Spinal cord (tissue), 10 donors: ENCODE measurements around the gene FIGNL2. TPM values are rescaled to one million over a fixed set of nuclear protein-coding genes. Genes with fewer than 3 reads are reported as not detected.

ENCODE experiments used
- DNase-seq, 6 donors: peaks; one replicate each; pipeline versions ENCODE4 v3.0.0 to v3.0.0-alpha.2; 2013 to 2015; ENCODE audit warnings: low spot score in 6 of 6, low read depth in 4 of 6
- H3K27ac ChIP-seq: one replicate; pipeline ENCODE4 v1.5.1; 2013; ENCODE audit warnings: low read depth, low read length, control low read depth
- H3K27me3 ChIP-seq: one replicate; pipeline ENCODE4 v1.6.1; 2013; ENCODE audit warnings: low read length; ENCODE audit not compliant: control insufficient read depth, insufficient read depth
- H3K36me3 ChIP-seq: one replicate; pipeline ENCODE4 v1.6.1; 2013; ENCODE audit warnings: low read length; ENCODE audit not compliant: control insufficient read depth, insufficient read depth
- H3K4me1 ChIP-seq: one replicate; pipeline ENCODE4 v1.6.1; 2013; ENCODE audit warnings: low read length; ENCODE audit not compliant: control insufficient read depth, insufficient read depth
- H3K4me3 ChIP-seq: one replicate; pipeline ENCODE4 v1.5.1; 2013; ENCODE audit warnings: low read depth, low read length, control low read depth
- H3K9me3 ChIP-seq: one replicate; pipeline ENCODE4 v1.6.1; 2013; ENCODE audit warnings: low read length; ENCODE audit not compliant: control insufficient read depth, insufficient read depth
- WGBS: methylation state at CpG from one replicate; pipeline ENCODE4 v1.1.5; 2013; ENCODE audit warnings: missing lambda C conversion rate; ENCODE audit not compliant: insufficient coverage; 5-methylcytosine and 5-hydroxymethylcytosine counted together
- long read RNA-seq, 4 donors: transcript quantifications; one replicate each; lab custom pipeline, GENCODE V29; 2026
- polyA plus RNA-seq, 2 donors: library from polyadenylated mRNA; unstranded; fragments of 120-200 nt; gene quantifications; one replicate each; pipeline ENCODE4 v1.2.1, GENCODE V29; 2013; ENCODE audit not compliant: insufficient read length in 2 of 2
- total RNA-seq, 2 donors: library from RNA; depleted of rRNA in 1 of 2; stranded (reverse); fragments of 120-200 nt in 1 of 2; fragments of >200 nt in 1 of 2; gene quantifications; one replicate each; pipeline versions ENCODE4 v1.2.3 to v1.2.4, GENCODE V29; 2013 to 2014
- donor health status: healthy.

The FIGNL2 gene
- total RNA-seq (1 to 10 TPM in 1 of 2 donors, under 1 TPM in 1; 0.40 to 1.3 TPM), polyA plus RNA-seq (1 to 10 TPM; 2.2 to 2.4 TPM)
- long read RNA-seq, donor 1 = 0 reads
- long read RNA-seq, donor 2 = 0 reads
- long read RNA-seq, donor 3 = 0 reads
- long read RNA-seq, donor 4, full-length matches to known transcripts = 1 of 1 reads
- long read RNA-seq, donor 4, partial matches to known transcripts = 0 of 1 reads
- long read RNA-seq, donor 4, other reads (novel, unspliced or antisense) = 0 of 1 reads

- peaks cover 44% of the 10 kb centered on the region for H3K4me1 ChIP-seq
- under 1% methylated on average over 42 of the region's 51 CpGs for WGBS
- H3K36me3 ChIP-seq = peaks cover 4% of the 10 kb centered on the region
- H3K4me3 ChIP-seq = peak within 1 kb of the TSS; percentile 72
- no peak for DNase-seq
- no peaks in the 10 kb centered on the region for H3K9me3 ChIP-seq
- peaks cover 3% of the 10 kb centered on the region for H3K27me3 ChIP-seq
- H3K27ac ChIP-seq = peak within 1 kb of the TSS; percentile 69
Measured at GRCh38 chr12:51848326-51848727, at the start of gene FIGNL2. Gene FIGNL2, minus strand, starts transcription at chr12:51848718. Its CDS starts 26,305 bp downstream, at chr12:51822413.

GRCh38 chr12:51897181-51897580, 48.7 kb upstream of the FIGNL2 start:
- 49% methylated on average over 6 of the region's 8 CpGs for WGBS

GRCh38 chr12:51896236-51896635, 47.7 kb upstream of the FIGNL2 start:
- no peaks in the 10 kb centered on the region for H3K9me3 ChIP-seq
- no peak overlapping the region for H3K27ac ChIP-seq
- no peaks in the 10 kb centered on the region for H3K27me3 ChIP-seq
- no peaks in the 10 kb centered on the region for H3K36me3 ChIP-seq
- H3K4me1 ChIP-seq = peaks cover 14% of the 10 kb centered on the region
- DNase-seq = no peak
- H3K4me3 ChIP-seq = no peak overlapping the region
- WGBS = 71% methylated on average over 3 of the region's 3 CpGs

More at GRCh38 chr12:51897181-51897580, 48.7 kb upstream of the FIGNL2 start:
- DNase-seq = no peak
- Histone ChIP-seq H3K36me3 (no peaks in the 10 kb centered on the region), H3K4me3 (no peak overlapping the region), H3K9me3 (no peaks in the 10 kb centered on the region), H3K4me1 (peaks cover 14% of the 10 kb centered on the region), H3K27ac (peak overlapping the region; percentile 4), H3K27me3 (no peaks in the 10 kb centered on the region)

GRCh38 chr12:51895378-51896135, 47.0 kb upstream of the FIGNL2 start:
- Histone ChIP-seq H3K36me3 (no peaks in the 10 kb centered on the region), H3K4me3 (no peak overlapping the region), H3K27me3 (no peaks in the 10 kb centered on the region), H3K27ac (no peak overlapping the region), H3K9me3 (no peaks in the 10 kb centered on the region), H3K4me1 (peaks cover 14% of the 10 kb centered on the region)
- no peak for DNase-seq
- 81% methylated on average over 8 of the region's 8 CpGs for WGBS

GRCh38 chr12:51893786-51894185, 45.3 kb upstream of the FIGNL2 start:
- 88% methylated on average over 5 of the region's 6 CpGs for WGBS
- H3K4me3 ChIP-seq = no peak overlapping the region
- H3K36me3 ChIP-seq = no peaks in the 10 kb centered on the region
- no peak for DNase-seq
- no peaks in the 10 kb centered on the region for H3K9me3 ChIP-seq
- H3K27me3 ChIP-seq = no peaks in the 10 kb centered on the region
- H3K4me1 ChIP-seq = peaks cover 17% of the 10 kb centered on the region
- no peak overlapping the region for H3K27ac ChIP-seq

GRCh38 chr12:51891843-51892242, 43.3 kb upstream of the FIGNL2 start:
- no peaks in the 10 kb centered on the region for H3K27me3 ChIP-seq
- no peaks in the 10 kb centered on the region for H3K9me3 ChIP-seq
- H3K4me3 ChIP-seq = no peak overlapping the region
- no peaks in the 10 kb centered on the region for H3K36me3 ChIP-seq
- DNase-seq = peak in 1 of 6 donors; percentile 27
- H3K27ac ChIP-seq = no peak overlapping the region
- peaks cover 18% of the 10 kb centered on the region for H3K4me1 ChIP-seq

- no peak for DNase-seq
- Histone ChIP-seq H3K4me1 (peaks cover 17% of the 10 kb centered on the region), H3K4me3 (no peak overlapping the region), H3K9me3 (no peaks in the 10 kb centered on the region), H3K36me3 (no peaks in the 10 kb centered on the region), H3K27me3 (no peaks in the 10 kb centered on the region), H3K27ac (no peak overlapping the region)
- WGBS = 87% methylated on average over 22 of the region's 22 CpGs
Measured at GRCh38 chr12:51890511-51891171, 42.1 kb upstream of the FIGNL2 start.

- no peaks in the 10 kb centered on the region for H3K27me3 ChIP-seq
- no peaks in the 10 kb centered on the region for H3K36me3 ChIP-seq
- WGBS = 100% methylated on average over 1 of the region's 2 CpGs
- DNase-seq = no peak
- H3K27ac ChIP-seq = no peak overlapping the region
- no peak overlapping the region for H3K4me3 ChIP-seq
- no peaks in the 10 kb centered on the region for H3K9me3 ChIP-seq
- peaks cover 12% of the 10 kb centered on the region for H3K4me1 ChIP-seq
Measured at GRCh38 chr12:51890133-51890464, 41.6 kb upstream of the FIGNL2 start.

- 74% methylated on average over 13 of the region's 21 CpGs for WGBS
- Histone ChIP-seq H3K27ac (no peak overlapping the region), H3K27me3 (no peaks in the 10 kb centered on the region), H3K4me1 (peaks cover 9% of the 10 kb centered on the region), H3K36me3 (no peaks in the 10 kb centered on the region), H3K4me3 (no peak overlapping the region), H3K9me3 (no peaks in the 10 kb centered on the region)
- DNase-seq = no peak
Measured at GRCh38 chr12:51889216-51890132, 41.0 kb upstream of the FIGNL2 start.
